CD8-positive, alpha-beta memory T cell (primary cell): ENCODE data around the gene CEACAM21. TPM values are rescaled to one million over a fixed set of nuclear protein-coding genes. Genes with fewer than 3 reads are reported as not detected.

Experiments used
- CTCF ChIA-PET: fragments of 350-600 bp; sonication (Branson Sonifier 250); formaldehyde crosslinking; loops from one replicate; lab custom pipeline; 2021; ENCODE audit warnings: antibody characterized with exemption; lab: Charles Lee
- POLR2A ChIA-PET: fragments of 350-600 bp; sonication (Branson Sonifier 250); formaldehyde crosslinking; loops from one replicate; lab custom pipeline; 2021; ENCODE audit warnings: antibody characterized with exemption; lab: Charles Lee
- DNase-seq, 5 donors: peaks; one replicate each; pipeline versions ENCODE4 v3.0.0 to v3.0.0-alpha.2; 2020 to 2022; ENCODE audit warnings: mixed read lengths in 1 of 5
- H3K27ac ChIP-seq: one replicate; pipeline ENCODE4 v1.7.0; 2013; ENCODE audit warnings: low read depth, mild to moderate bottlenecking, low read length, moderate library complexity
- H3K27me3 ChIP-seq: 2 replicates; pipeline ENCODE4 v1.7.0; 2013; ENCODE audit warnings: low read length, mild to moderate bottlenecking; ENCODE audit not compliant: insufficient read depth, poor library complexity, severe bottlenecking
- H3K36me3 ChIP-seq: 2 replicates; pipeline ENCODE4 v1.7.0; 2013; ENCODE audit warnings: mild to moderate bottlenecking, low read length, moderate library complexity; ENCODE audit not compliant: insufficient read depth
- H3K4me1 ChIP-seq: 2 replicates; pipeline ENCODE4 v1.7.0; 2013; ENCODE audit warnings: mild to moderate bottlenecking, low read length, moderate library complexity; ENCODE audit not compliant: insufficient read depth
- H3K4me3 ChIP-seq: 2 replicates; pipeline ENCODE4 v1.7.0; 2013; ENCODE audit warnings: mild to moderate bottlenecking, low read length
- H3K9me3 ChIP-seq: 2 replicates; pipeline ENCODE4 v1.7.0; 2013; ENCODE audit warnings: mild to moderate bottlenecking, low read length
- H3K27ac Mint-ChIP-seq, 8 donors: one replicate each; pipeline ENCODE4 v1.8.0; 2020 to 2021; ENCODE audit warnings: mixed read lengths in 8 of 8, mild to moderate bottlenecking in 6 of 8, inconsistent platforms in 3 of 8, moderate library complexity in 3 of 8
- H3K27me3 Mint-ChIP-seq, 2 donors: one replicate each; pipeline ENCODE4 v1.8.0; 2020 to 2021; ENCODE audit warnings: mixed read lengths in 2 of 2, mild to moderate bottlenecking in 1 of 2, moderate library complexity in 1 of 2
- H3K36me3 Mint-ChIP-seq, 3 donors: one replicate each; pipeline ENCODE4 v1.8.0; 2020 to 2021; ENCODE audit warnings: mixed read lengths in 3 of 3, inconsistent platforms in 1 of 3, mild to moderate bottlenecking in 1 of 3
- H3K4me1 Mint-ChIP-seq, 3 donors: one replicate each; pipeline ENCODE4 v1.8.0; 2020 to 2021; ENCODE audit warnings: mixed read lengths in 3 of 3, inconsistent platforms in 1 of 3, mild to moderate bottlenecking in 1 of 3
- H3K4me3 Mint-ChIP-seq, 7 donors: one replicate each; pipeline ENCODE4 v1.8.0; 2020 to 2021; ENCODE audit warnings: mixed read lengths in 7 of 7, mild to moderate bottlenecking in 6 of 7, moderate library complexity in 4 of 7, inconsistent platforms in 2 of 7
- H3K9me3 Mint-ChIP-seq, 5 donors: one replicate each; pipeline ENCODE4 v1.8.0; 2020 to 2022; ENCODE audit warnings: mixed read lengths in 5 of 5, mild to moderate bottlenecking in 3 of 5, moderate library complexity in 2 of 5, inconsistent platforms in 1 of 5
- polyA plus RNA-seq: library from polyadenylated mRNA; unstranded; fragments of 300-500 nt; fragmentation: Illumina TruSeq; gene quantifications from one replicate; pipeline ENCODE4 v1.2.3, GENCODE V29; 2021
- total RNA-seq, 2 experiments: library from RNA; stranded (reverse); gene quantifications; one replicate each; pipeline ENCODE4 v1.2.3, GENCODE V29; 2021

CEACAM21 gene
- total and polyA plus RNA-seq, 3 experiments from 2014 or later = 26.8 to 46.6 (median 29.2) TPM

DNA sequence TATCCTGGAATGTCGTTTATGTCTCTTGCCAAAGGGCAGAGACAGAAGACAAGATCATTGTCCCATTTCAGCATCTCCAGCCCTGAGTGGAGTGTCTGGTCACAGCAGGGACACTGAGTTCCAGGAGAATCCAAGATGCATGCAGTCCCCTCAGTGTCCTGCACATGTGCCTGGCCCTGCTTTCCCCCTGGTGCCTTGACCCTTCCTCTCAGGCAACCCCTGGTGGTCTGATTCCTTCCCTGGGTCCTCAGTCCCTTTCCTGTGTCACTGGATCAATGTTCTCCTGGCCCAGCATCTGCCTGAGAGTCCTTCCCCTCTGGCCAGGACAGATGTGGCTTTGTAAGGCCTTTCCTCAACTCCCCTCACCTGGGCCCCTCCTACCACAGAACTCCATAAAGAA lies 9.0 kb downstream of the CEACAM21 start:
- no peak overlapping the region for H3K4me3 ChIP-seq
- no peak overlapping the region for H3K27ac ChIP-seq
- H3K36me3 ChIP-seq = peaks cover 34% of the 10 kb centered on the region
- ChIA-PET CTCF (no interaction called here), POLR2A (no interaction called here)
- Mint-ChIP-seq H3K4me1 (no peaks in the 10 kb centered on the region), H3K27ac (peak overlapping the region in 1 of 8 donors; percentile 71), H3K27me3 (no peaks in the 10 kb centered on the region), H3K36me3 (peaks cover 37 to 88% (median 41%) of the 10 kb centered on the region in 3 donors), H3K4me3 (no peak overlapping the region), H3K9me3 (peaks cover 2 to 15% (median 6%) of the 10 kb centered on the region in 5 donors)
- H3K27me3 ChIP-seq = no peaks in the 10 kb centered on the region
- no peaks in the 10 kb centered on the region for H3K4me1 ChIP-seq
- no peaks in the 10 kb centered on the region for H3K9me3 ChIP-seq
- DNase-seq = no peak

DNA sequence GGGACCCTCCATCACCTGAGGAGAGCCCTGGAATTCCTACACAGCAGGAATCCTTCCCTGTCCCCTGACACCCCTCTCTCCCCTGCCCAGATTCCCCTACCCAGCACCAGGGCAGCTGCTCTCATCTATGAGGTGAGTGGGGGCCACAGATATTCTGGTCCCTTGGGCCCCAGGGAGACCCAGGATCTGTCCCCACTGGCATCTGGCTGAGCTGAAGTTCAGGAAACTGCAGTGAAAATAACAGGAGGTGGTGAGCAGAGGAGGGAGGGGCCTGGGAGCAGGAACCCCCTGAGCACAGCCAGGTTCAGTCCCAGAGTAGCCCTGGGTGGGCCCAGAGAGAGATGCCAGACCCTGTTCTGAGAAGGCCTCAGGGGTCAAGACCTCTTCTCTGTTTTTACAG lies 10.1 kb downstream of the CEACAM21 start:
- H3K4me3 Mint-ChIP-seq = no peak overlapping the region
- DNase-seq = no peak
- no peaks in the 10 kb centered on the region for H3K27me3 ChIP-seq
- no peaks in the 10 kb centered on the region for H3K4me1 ChIP-seq
- H3K9me3 ChIP-seq = no peaks in the 10 kb centered on the region
- POLR2A ChIA-PET = no interaction called here
- H3K27me3 Mint-ChIP-seq = no peaks in the 10 kb centered on the region
- H3K27ac Mint-ChIP-seq = peak overlapping the region in 2 of 8 donors; percentile 47 to 71
- peaks cover 2 to 12% (median 6%) of the 10 kb centered on the region in 5 donors for H3K9me3 Mint-ChIP-seq
- CTCF ChIA-PET = interaction anchor here (0.7 kb wide), 1 partner anchor 20 kb away, joined by 3 read pairs; no protein-coding TSS in a partner anchor
- peaks cover 26 to 77% (median 33%) of the 10 kb centered on the region in 3 donors for H3K36me3 Mint-ChIP-seq
- H3K4me3 ChIP-seq = no peak overlapping the region
- H3K27ac ChIP-seq = no peak overlapping the region
- peaks cover 24% of the 10 kb centered on the region for H3K36me3 ChIP-seq
- H3K4me1 Mint-ChIP-seq = no peaks in the 10 kb centered on the region

DNA sequence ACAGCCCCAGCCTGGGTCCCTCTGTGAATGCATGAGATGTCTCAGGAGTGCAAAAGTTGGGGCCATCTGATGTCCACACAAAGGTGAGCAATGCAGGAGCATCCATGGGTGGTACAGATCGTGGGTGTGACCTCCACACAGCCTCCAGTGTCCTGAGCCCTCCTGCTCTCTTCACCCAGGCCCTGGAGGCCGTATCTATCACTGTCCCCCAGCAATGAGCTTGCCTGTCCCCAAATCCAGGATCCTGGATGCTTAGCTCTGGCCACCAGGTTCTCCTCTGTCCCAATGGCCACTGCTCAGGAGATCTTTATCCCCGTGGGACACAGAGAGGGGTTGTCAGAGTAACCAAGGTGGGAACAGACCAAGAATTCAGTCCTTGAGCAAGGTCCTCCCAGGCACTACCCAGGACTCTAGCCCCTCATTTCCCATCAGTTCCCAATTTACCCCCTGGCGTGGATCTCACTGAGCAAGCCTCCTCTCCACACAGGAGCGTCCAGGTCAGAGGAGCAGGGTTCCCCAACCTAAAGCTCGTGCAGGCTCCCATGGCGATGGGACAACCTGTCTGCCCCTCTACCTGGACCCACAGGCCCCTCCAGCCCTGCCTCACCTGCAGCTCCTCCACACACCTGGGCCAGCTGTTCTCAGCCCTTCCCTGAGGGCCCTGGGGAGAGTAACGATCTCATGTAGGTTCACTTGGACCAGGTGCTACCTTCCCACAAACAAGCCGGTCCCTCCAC lies 11.3 kb downstream of the CEACAM21 start:
- ChIA-PET CTCF (no interaction called here), POLR2A (no interaction called here)
- Histone ChIP-seq H3K27ac (no peak overlapping the region), H3K4me1 (no peaks in the 10 kb centered on the region), H3K4me3 (no peak overlapping the region), H3K27me3 (no peaks in the 10 kb centered on the region), H3K36me3 (peaks cover 19% of the 10 kb centered on the region), H3K9me3 (no peaks in the 10 kb centered on the region)
- Mint-ChIP-seq H3K27ac (peak overlapping the region in 1 of 8 donors; percentile 69), H3K9me3 (peaks cover 0 to 5% (median 0%) of the 10 kb centered on the region in 5 donors), H3K27me3 (peaks cover 1 to 2% of the 10 kb centered on the region in 2 donors), H3K4me1 (no peaks in the 10 kb centered on the region), H3K4me3 (no peak overlapping the region), H3K36me3 (peaks cover 13 to 65% (median 23%) of the 10 kb centered on the region in 3 donors)
- no peak for DNase-seq

DNA sequence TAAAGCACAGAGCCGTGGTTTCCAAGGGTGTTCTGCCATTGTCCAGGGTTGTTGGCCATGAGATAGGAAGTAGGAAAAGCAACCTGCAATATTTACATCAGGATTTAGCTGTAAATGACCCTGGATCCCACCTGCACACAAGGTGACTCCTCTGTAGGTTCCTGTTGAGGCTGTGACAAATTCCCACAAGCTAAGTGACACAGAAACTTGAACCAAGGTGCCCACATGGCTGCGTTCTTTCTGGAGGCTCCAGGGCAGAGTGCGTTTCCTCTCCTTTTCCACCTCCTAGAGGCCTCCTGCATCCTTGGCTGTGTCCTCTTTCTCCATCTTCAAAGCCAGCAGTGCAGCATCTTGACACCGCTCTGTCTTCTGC lies 11.9 kb downstream of the CEACAM21 start:
- Histone ChIP-seq H3K9me3 (no peaks in the 10 kb centered on the region), H3K4me3 (no peak overlapping the region), H3K36me3 (peaks cover 19% of the 10 kb centered on the region), H3K27ac (no peak overlapping the region), H3K4me1 (no peaks in the 10 kb centered on the region), H3K27me3 (no peaks in the 10 kb centered on the region)
- peaks cover 0 to 4% (median 0%) of the 10 kb centered on the region in 5 donors for H3K9me3 Mint-ChIP-seq
- POLR2A ChIA-PET = no interaction called here
- H3K4me3 Mint-ChIP-seq = no peak overlapping the region
- no peaks in the 10 kb centered on the region for H3K4me1 Mint-ChIP-seq
- no peak for DNase-seq
- H3K27me3 Mint-ChIP-seq = peaks cover 3 to 4% of the 10 kb centered on the region in 2 donors
- H3K27ac Mint-ChIP-seq = peak overlapping the region in 4 of 8 donors; percentile 20 to 72 (median 46)
- CTCF ChIA-PET = interaction anchor here (1.6 kb wide), 1 partner anchor 9 kb away, joined by 6 read pairs; no protein-coding TSS in a partner anchor
- H3K36me3 Mint-ChIP-seq = peaks cover 9 to 59% (median 19%) of the 10 kb centered on the region in 3 donors

DNA sequence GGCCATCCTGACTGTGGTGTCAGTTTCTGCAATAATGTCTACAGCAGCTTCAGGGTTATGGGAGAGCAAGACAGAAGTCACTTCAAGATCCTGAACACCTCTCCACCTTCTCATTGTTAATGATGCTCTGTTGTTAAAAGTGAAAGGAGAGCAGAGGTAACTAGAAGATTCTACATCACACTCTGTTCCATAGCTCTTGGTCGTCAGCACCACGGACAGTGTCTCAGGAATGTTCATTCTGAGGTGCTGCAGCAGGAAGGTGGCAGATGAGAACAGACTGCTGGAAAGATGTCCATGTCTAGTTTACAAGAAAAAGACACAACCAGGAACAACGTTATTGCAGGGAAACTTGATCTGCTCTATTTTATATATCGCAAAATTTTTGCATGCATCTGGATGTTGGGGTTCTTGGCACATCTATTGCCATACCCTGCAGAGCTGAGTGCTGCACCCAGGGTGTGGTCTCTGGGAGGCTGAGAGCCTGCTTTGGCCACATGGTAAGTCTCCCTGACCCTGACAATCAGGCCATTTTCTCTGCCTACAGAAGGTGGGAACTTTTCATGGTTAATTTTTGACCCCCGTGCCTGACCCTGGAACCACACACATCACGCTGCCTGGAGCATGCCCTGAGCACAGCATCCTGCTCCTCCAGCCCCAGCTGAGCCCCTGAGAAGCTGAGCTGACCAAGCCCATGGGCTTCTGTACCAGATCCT lies 12.7 kb downstream of the CEACAM21 start:
- H3K4me3 Mint-ChIP-seq = no peak overlapping the region
- POLR2A ChIA-PET = no interaction called here
- H3K27ac ChIP-seq = no peak overlapping the region
- no peak for DNase-seq
- H3K27me3 ChIP-seq = no peaks in the 10 kb centered on the region
- no peaks in the 10 kb centered on the region for H3K4me1 Mint-ChIP-seq
- H3K4me3 ChIP-seq = no peak overlapping the region
- H3K9me3 ChIP-seq = no peaks in the 10 kb centered on the region
- H3K27ac Mint-ChIP-seq = peak overlapping the region in 2 of 8 donors; percentile 72 to 80
- no peaks in the 10 kb centered on the region for H3K4me1 ChIP-seq
- peaks cover 3 to 12% of the 10 kb centered on the region in 2 donors for H3K27me3 Mint-ChIP-seq
- no peaks in the 10 kb centered on the region for H3K9me3 Mint-ChIP-seq
- CTCF ChIA-PET = interaction anchor here (1.6 kb wide), 1 partner anchor 9 kb away, joined by 6 read pairs; no protein-coding TSS in a partner anchor
- H3K36me3 ChIP-seq = peaks cover 19% of the 10 kb centered on the region
- peaks cover under 1 to 51% (median 11%) of the 10 kb centered on the region in 3 donors for H3K36me3 Mint-ChIP-seq

DNA sequence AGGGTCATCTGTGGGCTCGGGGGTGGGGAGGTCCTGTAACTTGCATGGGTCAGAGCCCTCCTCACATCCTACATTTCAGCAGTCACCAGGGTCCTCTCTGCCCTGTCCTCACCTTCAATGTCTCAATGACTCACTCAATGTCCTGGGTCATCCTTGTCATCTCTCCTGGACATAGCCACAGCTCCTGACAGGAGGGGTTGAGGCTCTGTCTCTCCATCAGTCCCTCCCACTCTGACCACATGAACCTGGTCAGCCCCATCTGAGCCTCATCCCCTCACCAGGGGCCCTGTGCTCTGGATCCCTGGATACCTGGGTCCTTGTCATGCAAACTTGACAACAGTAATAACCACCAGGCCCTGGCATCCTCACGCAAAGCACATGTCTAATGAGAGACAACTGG lies 13.4 kb downstream of the CEACAM21 start:
- CTCF ChIA-PET = interaction anchor here (1.6 kb wide), 1 partner anchor 8 kb away, joined by 6 read pairs; no protein-coding TSS in a partner anchor
- Histone ChIP-seq H3K27ac (no peak overlapping the region), H3K27me3 (no peaks in the 10 kb centered on the region), H3K36me3 (peaks cover 16% of the 10 kb centered on the region), H3K4me1 (no peaks in the 10 kb centered on the region), H3K9me3 (no peaks in the 10 kb centered on the region), H3K4me3 (no peak overlapping the region)
- peaks cover 5 to 12% of the 10 kb centered on the region in 2 donors for H3K27me3 Mint-ChIP-seq
- POLR2A ChIA-PET = no interaction called here
- H3K27ac Mint-ChIP-seq = peak overlapping the region in 1 of 8 donors; percentile 74
- no peak overlapping the region for H3K4me3 Mint-ChIP-seq
- H3K4me1 Mint-ChIP-seq = no peaks in the 10 kb centered on the region
- no peaks in the 10 kb centered on the region for H3K9me3 Mint-ChIP-seq
- peaks cover 0 to 43% (median 8%) of the 10 kb centered on the region in 3 donors for H3K36me3 Mint-ChIP-seq
- DNase-seq = no peak

DNA sequence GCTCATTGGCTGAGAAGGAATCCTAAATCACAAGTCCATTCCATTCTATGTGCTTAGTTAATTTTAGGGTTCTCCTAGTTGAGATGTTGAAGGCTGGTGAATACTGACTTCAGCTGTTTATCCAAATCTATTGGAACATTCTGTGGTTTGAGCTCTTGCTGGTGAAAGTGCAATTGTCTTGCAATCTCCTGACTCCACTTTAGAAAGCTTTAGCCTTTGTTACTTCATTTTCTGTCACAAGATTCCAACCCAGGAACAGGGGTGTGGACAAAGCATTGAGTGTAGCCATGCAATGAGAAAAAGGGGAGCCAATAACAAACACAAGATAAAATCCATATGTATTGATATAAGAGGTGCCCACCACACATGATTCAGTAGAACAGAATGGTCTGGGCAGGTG lies 15.0 kb downstream of the CEACAM21 start:
- ChIA-PET CTCF (interaction anchor here (1.3 kb wide), 1 partner anchor 142 kb away, joined by 6 read pairs; no protein-coding TSS in a partner anchor), POLR2A (interaction anchor here (0.6 kb wide), 1 partner anchor 48 kb away, joined by 4 read pairs; no protein-coding TSS in a partner anchor)
- no peaks in the 10 kb centered on the region for H3K9me3 Mint-ChIP-seq
- no peak overlapping the region for H3K4me3 Mint-ChIP-seq
- no peak overlapping the region for H3K27ac ChIP-seq
- H3K4me1 ChIP-seq = no peaks in the 10 kb centered on the region
- H3K9me3 ChIP-seq = no peaks in the 10 kb centered on the region
- peaks cover 4 to 8% (median 5%) of the 10 kb centered on the region in 3 donors for H3K4me1 Mint-ChIP-seq
- peak overlapping the region in 1 of 8 donors; percentile 87 for H3K27ac Mint-ChIP-seq
- DNase-seq = no peak
- no peak overlapping the region for H3K4me3 ChIP-seq
- peaks cover under 1% of the 10 kb centered on the region for H3K36me3 ChIP-seq
- peaks cover 0 to 28% (median 4%) of the 10 kb centered on the region in 3 donors for H3K36me3 Mint-ChIP-seq
- no peaks in the 10 kb centered on the region for H3K27me3 ChIP-seq
- H3K27me3 Mint-ChIP-seq = peaks cover 5 to 22% of the 10 kb centered on the region in 2 donors
